Effector CD8-positive, alpha-beta T cell (primary cell): Measurements from ENCODE around the gene ING3.
"Not testable (repeated sequence)": the region's sequence is repeated elsewhere in the genome, so short reads cannot be mapped to it uniquely, and the experiment has no call there.

Experiments used
- DNase-seq: peaks from one replicate; lab custom pipeline; 2025; lab: John Stamatoyannopoulos, UW

ING3 gene

GRCh38 chr7:120951309-120951699 lies 727 bp downstream of the ING3 start:
- DNase-seq, result no peak

GRCh38 chr7:120951826-120952225 lies 1.2 kb downstream of the ING3 start:
- no peak for DNase-seq

GRCh38 chr7:120955577-120956149 lies 5.1 kb downstream of the ING3 start:
- DNase-seq, result no peak

GRCh38 chr7:120959929-120960484 lies 9.4 kb downstream of the ING3 start:
- DNase-seq, result no peak

- DNase-seq, result no peak
Measured at GRCh38 chr7:120960714-120961113, 10.1 kb downstream of the ING3 start.

GRCh38 chr7:120961638-120962173 lies 11.1 kb downstream of the ING3 start:
- no peak for DNase-seq

- no peak for DNase-seq
Measured at GRCh38 chr7:120964088-120964487, 13.5 kb downstream of the ING3 start.

- DNase-seq, result no peak
Measured at GRCh38 chr7:120966961-120967360, 16.4 kb downstream of the ING3 start.

GRCh38 chr7:120973849-120974248 lies 23.3 kb downstream of the ING3 start:
- DNase-seq, result no peak

GRCh38 chr7:120979765-120980499 lies 29.4 kb downstream of the ING3 start:
- no peak for DNase-seq

- no peak for DNase-seq
Measured at GRCh38 chr7:120981117-120981516, 30.5 kb downstream of the ING3 start.

- DNase-seq, result no peak
Measured at GRCh38 chr7:120981888-120982615, 31.5 kb downstream of the ING3 start.

GRCh38 chr7:120983592-120983991 lies 33.0 kb downstream of the ING3 start:
- DNase-seq, result not testable (repeated sequence)

- no peak for DNase-seq
Measured at GRCh38 chr7:120984406-120984805, 33.8 kb downstream of the ING3 start.

- no peak for DNase-seq
Measured at GRCh38 chr7:120985130-120985758, 34.7 kb downstream of the ING3 start.

- no peak for DNase-seq
Measured at GRCh38 chr7:120985839-120986238, 35.3 kb downstream of the ING3 start.

GRCh38 chr7:120986650-120987049 lies 36.1 kb downstream of the ING3 start:
- DNase-seq, result no peak

- DNase-seq, result no peak
Measured at GRCh38 chr7:120987280-120987679, 36.7 kb downstream of the ING3 start.

- DNase-seq, result peak; percentile 71
Measured at GRCh38 chr7:120987683-120988590, 37.4 kb downstream of the ING3 start.

GRCh38 chr7:120988591-120989256 lies 38.1 kb downstream of the ING3 start, which contains the start of gene CPED1:
CPED1 (plus strand) TSS chr7:120988711; CDS start chr7:120989622, 911 bp downstream.
- peak; percentile 1 for DNase-seq
